ENCODE measurements around the gene NOX1.

- TF ChIP-seq POLR2A (IDR thresholded peaks at IDR 0.05) (no peak), CTCF (IDR thresholded peaks at IDR 0.05) (no peak)
These were observed 41.4 kb upstream of the NOX1 start for GRCh38 chrX:100915562-100915961.
